ENCODE data around the gene CYB561A3. TPM values are rescaled to one million over a fixed set of nuclear protein-coding genes. Genes with fewer than 3 reads are reported as not detected.

CYB561A3 gene
- total RNA-seq, 1 experiment from 2014 or later = 80.3 TPM

DNA sequence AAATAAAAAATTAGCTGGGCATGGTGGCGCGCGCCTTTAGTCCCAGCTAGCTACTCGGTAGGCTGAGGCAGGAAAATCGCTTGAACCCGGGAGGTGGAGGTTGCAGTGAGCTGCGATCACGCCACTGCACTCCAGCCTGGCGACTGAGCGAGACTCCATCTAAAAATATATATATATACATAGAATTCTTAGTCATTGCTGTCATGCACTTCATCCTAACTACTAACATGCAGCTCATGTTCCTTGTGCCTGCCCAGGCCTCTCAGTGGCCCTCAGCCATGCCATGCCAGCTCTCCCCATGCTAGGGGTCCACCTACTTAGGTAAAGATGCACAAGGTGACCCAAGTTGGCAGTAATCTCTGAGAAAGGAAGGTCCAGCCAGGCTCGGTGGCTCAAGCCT lies 3.1 kb downstream of the CYB561A3 start:
- CTCF ChIA-PET = interaction anchor here (0.6 kb wide), 1 partner anchor 23 kb away, joined by 4 read pairs; no protein-coding TSS in a partner anchor
- no peaks in the 10 kb centered on the region for H3K9me3 ChIP-seq (ENCODE audit: control insufficient read depth, insufficient read depth, low read depth, low read length)
- intact Hi-C loops (cut with micrococcal nuclease; ENCODE audit: unreplicated experiment) = no loop called here

GRCh38 chr11:61357894-61358239 lies 3.8 kb downstream of the CYB561A3 start:
- Histone ChIP-seq H3K27me3 (ENCODE audit: control insufficient read depth, insufficient read depth, low read length) (no peaks in the 10 kb centered on the region), H3K27ac (ENCODE audit: low read length) (no peak overlapping the region), H3K36me3 (ENCODE audit: control insufficient read depth, insufficient read depth, low read length) (no peaks in the 10 kb centered on the region), H3K4me3 (ENCODE audit: low read depth in 2 of 2, low read length in 2 of 2) (no peak overlapping the region), H3K4me1 (ENCODE audit: control insufficient read depth, insufficient read depth, low read length) (0 out of 2 replicates have a peak, but pooled peaks cover 4% of the 10 kb centered on the region), H3K9me3 (ENCODE audit: control insufficient read depth, insufficient read depth, low read depth, low read length) (no peaks in the 10 kb centered on the region)
- no peak for TF ChIP-seq TCF7L2 (IDR thresholded peaks at IDR 0.05; ENCODE audit: low read depth, low read length)
- TF ChIP-seq CTCF (IDR thresholded peaks at IDR 0.05) = no peak
- TF ChIP-seq REST (IDR thresholded peaks at IDR 0.05; ENCODE audit: insufficient read depth in 1 of 2, low read depth in 2 of 2, low read length in 1 of 2) = no peak
- TF ChIP-seq POLR2AphosphoS5 (IDR thresholded peaks at IDR 0.05; ENCODE audit: low read depth, low read length) = no peak
- no peak for TF ChIP-seq SIN3A (IDR thresholded peaks at IDR 0.05; ENCODE audit: borderline replicate concordance, insufficient read depth, low read depth, low read length)
- BruUV-seq (replicated peaks) = no TSS peak
- in situ Hi-C loops (cut with HindIII; ENCODE audit: low pct_unique_long_range_greater_than_20kb, low sequenced_read_pairs) (no loop called here), intact Hi-C loops (cut with micrococcal nuclease; ENCODE audit: unreplicated experiment) (no loop called here)
- POLR2A ChIA-PET = no interaction called here
- CTCF ChIA-PET = no interaction called here
- DNase-seq (ENCODE audit: low read depth, low spot score) (no peak), ATAC-seq (no peak)

More for the DNA sequence above, 3.1 kb downstream of the CYB561A3 start:
- DNase-seq (ENCODE audit: low read depth, low spot score) (no peak), ATAC-seq (no peak)
- peaks cover 7% of the 10 kb centered on the region for H3K4me1 ChIP-seq (ENCODE audit: control insufficient read depth, insufficient read depth, low read length)
- H3K27me3 ChIP-seq (ENCODE audit: control insufficient read depth, insufficient read depth, low read length) = no peaks in the 10 kb centered on the region
- POLR2A ChIA-PET = interaction anchor here (0.5 kb wide), 1 partner anchor 40 kb away, joined by 7 read pairs; no protein-coding TSS in a partner anchor
- H3K4me3 ChIP-seq (ENCODE audit: low read depth in 2 of 2, low read length in 2 of 2) = no peak overlapping the region
- BruUV-seq (replicated peaks) = no TSS peak
- H3K36me3 ChIP-seq (ENCODE audit: control insufficient read depth, insufficient read depth, low read length) = peaks cover 3% of the 10 kb centered on the region; the same call in 1 of the 2 replicates
- H3K27ac ChIP-seq (ENCODE audit: low read length) = no peak overlapping the region
- in situ Hi-C loops (cut with HindIII; ENCODE audit: low pct_unique_long_range_greater_than_20kb, low sequenced_read_pairs) = no loop called here
- TF ChIP-seq SIN3A (IDR thresholded peaks at IDR 0.05; ENCODE audit: borderline replicate concordance, insufficient read depth, low read depth, low read length) (no peak), TCF7L2 (IDR thresholded peaks at IDR 0.05; ENCODE audit: low read depth, low read length) (no peak), REST (IDR thresholded peaks at IDR 0.05; ENCODE audit: insufficient read depth in 1 of 2, low read depth in 2 of 2, low read length in 1 of 2) (no peak), POLR2AphosphoS5 (IDR thresholded peaks at IDR 0.05; ENCODE audit: low read depth, low read length) (no peak), CTCF (IDR thresholded peaks at IDR 0.05) (no peak)
